Astrocyte (in vitro differentiated cells and primary cell): ENCODE results near the gene VAV2. TPM values are rescaled to one million over a fixed set of nuclear protein-coding genes. Genes with fewer than 3 reads are reported as not detected.

Experiments
- DNase-seq: peaks from one replicate; pipeline ENCODE4 v3.0.0-alpha.2; 2010; ENCODE audit warnings: low read depth
- FAIRE-seq: peaks from 2 replicates; lab custom pipeline; 2011; peaks lifted over from hg19 to GRCh38; lab: Jason Lieb, UNC
- H2AFZ ChIP-seq: 2 replicates; pipeline ENCODE4 v1.6.0; 2012; ENCODE audit warnings: low read depth, low read length, inconsistent platforms
- H3K27ac ChIP-seq: 2 replicates; pipeline ENCODE4 v1.5.1; 2011; ENCODE audit warnings: low read depth, low read length, inconsistent platforms
- H3K27me3 ChIP-seq: 2 replicates; pipeline ENCODE4 v1.6.0; 2011; ENCODE audit warnings: low read length, inconsistent platforms; ENCODE audit not compliant: insufficient read depth
- H3K36me3 ChIP-seq: 2 replicates; pipeline ENCODE4 v1.5.1; 2011; ENCODE audit warnings: low read length, inconsistent platforms; ENCODE audit not compliant: insufficient read depth
- H3K4me1 ChIP-seq: 2 replicates; pipeline ENCODE4 v1.5.1; 2011; ENCODE audit warnings: low read length, inconsistent platforms; ENCODE audit not compliant: insufficient read depth
- H3K4me2 ChIP-seq: 2 replicates; pipeline ENCODE4 v1.6.0; 2012; ENCODE audit warnings: low read length, inconsistent platforms
- H3K4me3 ChIP-seq: 2 replicates; pipeline ENCODE4 v1.5.1; 2011; ENCODE audit warnings: low read depth, mild to moderate bottlenecking, low read length, inconsistent platforms; ENCODE audit not compliant: insufficient read depth
- H3K79me2 ChIP-seq: 2 replicates; pipeline ENCODE4 v1.6.0; 2012; ENCODE audit warnings: mild to moderate bottlenecking, low read length, inconsistent platforms; ENCODE audit not compliant: insufficient read depth
- H3K9ac ChIP-seq: 2 replicates; pipeline ENCODE4 v1.6.0; 2012; ENCODE audit warnings: mild to moderate bottlenecking, low read length, inconsistent platforms
- H3K9me3 ChIP-seq: 2 replicates; pipeline ENCODE4 v1.5.1; 2012; ENCODE audit warnings: low read depth, mild to moderate bottlenecking, low read length, inconsistent platforms; ENCODE audit not compliant: insufficient read depth
- H4K20me1 ChIP-seq: 2 replicates; pipeline ENCODE4 v1.6.0; 2012; ENCODE audit warnings: low read length, inconsistent platforms; ENCODE audit not compliant: insufficient read depth
- H3K27ac Mint-ChIP-seq: one replicate; pipeline ENCODE4 v1.8.0; 2021; ENCODE audit warnings: mild to moderate bottlenecking, mixed read lengths; ENCODE audit not compliant: unreplicated experiment
- H3K27me3 Mint-ChIP-seq: one replicate; pipeline ENCODE4 v1.8.0; 2021; ENCODE audit warnings: low read depth, mixed read lengths; ENCODE audit not compliant: unreplicated experiment
- H3K36me3 Mint-ChIP-seq: one replicate; pipeline ENCODE4 v1.8.0; 2021; ENCODE audit warnings: low read depth, mixed read lengths; ENCODE audit not compliant: unreplicated experiment
- H3K4me1 Mint-ChIP-seq: one replicate; pipeline ENCODE4 v1.8.0; 2021; ENCODE audit warnings: low read depth, mixed read lengths; ENCODE audit not compliant: unreplicated experiment
- H3K4me3 Mint-ChIP-seq: one replicate; pipeline ENCODE4 v1.8.0; 2021; ENCODE audit warnings: mild to moderate bottlenecking, moderate library complexity, mixed read lengths; ENCODE audit not compliant: unreplicated experiment
- H3K9me3 Mint-ChIP-seq: one replicate; pipeline ENCODE4 v1.8.0; 2021; ENCODE audit warnings: mild to moderate bottlenecking, mixed read lengths; ENCODE audit not compliant: unreplicated experiment
- CTCF ChIP-seq: IDR thresholded peaks from 2 replicates; pipeline ENCODE4 v1.5.1; 2011; ENCODE audit warnings: low read depth, mild to moderate bottlenecking, inconsistent platforms, low read length, moderate library complexity; ENCODE audit not compliant: insufficient read depth
- EZH2 ChIP-seq: IDR thresholded peaks from 2 replicates; pipeline ENCODE4 v1.6.1; 2012; ENCODE audit warnings: mild to moderate bottlenecking, low read length, inconsistent platforms; ENCODE audit not compliant: insufficient read depth
- total RNA-seq: library from RNA; stranded (reverse); gene quantifications from 2 replicates; pipeline ENCODE4 v1.2.1, GENCODE V29; 2021

The VAV2 gene
- total RNA-seq, 1 donor from 2014 or later, result 36.5 TPM

GRCh38 chr9:133822430-133823065 is 169.6 kb downstream of the VAV2 start:
- Mint-ChIP-seq H3K36me3 (peaks cover 25% of the 10 kb centered on the region), H3K4me3 (no peak overlapping the region), H3K27me3 (no peaks in the 10 kb centered on the region), H3K4me1 (peaks cover 22% of the 10 kb centered on the region), H3K9me3 (peaks cover 3% of the 10 kb centered on the region), H3K27ac (peak overlapping the region; percentile 77)
- H3K9ac ChIP-seq, result no peak overlapping the region
- H2AFZ ChIP-seq, result no peak overlapping the region
- no peak for DNase-seq
- peaks cover 2% of the 10 kb centered on the region for H3K79me2 ChIP-seq
- H3K4me1 ChIP-seq, result no peaks in the 10 kb centered on the region
- no peak overlapping the region for H3K27ac ChIP-seq
- peaks cover 2% of the 10 kb centered on the region for H3K36me3 ChIP-seq
- H3K27me3 ChIP-seq, result no peaks in the 10 kb centered on the region
- peaks cover 57% of the 10 kb centered on the region for H4K20me1 ChIP-seq
- no peak for FAIRE-seq
- no peak for TF ChIP-seq EZH2
- no peak for TF ChIP-seq CTCF
- no peak overlapping the region for H3K4me2 ChIP-seq
- H3K9me3 ChIP-seq, result no peaks in the 10 kb centered on the region
- no peak overlapping the region for H3K4me3 ChIP-seq

GRCh38 chr9:133821601-133822429 is 170.3 kb downstream of the VAV2 start:
- DNase-seq, result peak; percentile 80
- Histone ChIP-seq H3K27ac (no peak overlapping the region), H4K20me1 (peaks cover 57% of the 10 kb centered on the region), H3K4me3 (no peak overlapping the region), H3K4me2 (no peak overlapping the region), H3K4me1 (no peaks in the 10 kb centered on the region), H3K27me3 (no peaks in the 10 kb centered on the region), H3K9ac (no peak overlapping the region), H2AFZ (no peak overlapping the region), H3K9me3 (no peaks in the 10 kb centered on the region), H3K36me3 (peaks cover 2% of the 10 kb centered on the region), H3K79me2 (peaks cover 2% of the 10 kb centered on the region)
- Mint-ChIP-seq H3K36me3 (peaks cover 28% of the 10 kb centered on the region), H3K9me3 (peaks cover 3% of the 10 kb centered on the region), H3K27ac (peak overlapping the region; percentile 77), H3K27me3 (no peaks in the 10 kb centered on the region), H3K4me1 (peaks cover 22% of the 10 kb centered on the region), H3K4me3 (no peak overlapping the region)
- FAIRE-seq, result no peak
- TF ChIP-seq EZH2 (no peak), CTCF (no peak)

GRCh38 chr9:133819923-133820322 is 172.2 kb downstream of the VAV2 start:
- no peaks in the 10 kb centered on the region for H3K4me1 ChIP-seq
- no peak overlapping the region for H3K4me2 ChIP-seq
- Mint-ChIP-seq H3K4me1 (peaks cover 17% of the 10 kb centered on the region), H3K27me3 (no peaks in the 10 kb centered on the region), H3K4me3 (no peak overlapping the region), H3K9me3 (peaks cover 3% of the 10 kb centered on the region), H3K36me3 (peaks cover 35% of the 10 kb centered on the region), H3K27ac (no peak overlapping the region)
- no peak overlapping the region for H3K9ac ChIP-seq
- H3K27me3 ChIP-seq, result no peaks in the 10 kb centered on the region
- H2AFZ ChIP-seq, result no peak overlapping the region
- H3K79me2 ChIP-seq, result peaks cover 2% of the 10 kb centered on the region
- no peak for TF ChIP-seq EZH2
- no peak overlapping the region for H3K27ac ChIP-seq
- FAIRE-seq (no peak), DNase-seq (no peak)
- H3K4me3 ChIP-seq, result no peak overlapping the region
- H3K9me3 ChIP-seq, result no peaks in the 10 kb centered on the region
- peaks cover 2% of the 10 kb centered on the region for H3K36me3 ChIP-seq
- H4K20me1 ChIP-seq, result peaks cover 45% of the 10 kb centered on the region
